Stimulated activated CD4-positive, alpha-beta T cell treated with anti-CD3 and anti-CD28 coated beads, TNF-alpha, amount 100 ng/mL, for 24 hours (primary cell): ENCODE measurements around the gene ALG8.
"Not testable (repeated sequence)": the region's sequence is repeated elsewhere in the genome, so short reads cannot be mapped to it uniquely, and the experiment has no call there.

Experiments
- DNase-seq, 3 experiments: peaks; one replicate each; pipeline ENCODE4 v3.0.0-alpha.2; 2020; ENCODE audit warnings: low read depth in 3 of 3

Gene ALG8

GRCh38 chr11:78100676-78101472 is 38.6 kb downstream of the ALG8 start:
- no peak for DNase-seq

DNA sequence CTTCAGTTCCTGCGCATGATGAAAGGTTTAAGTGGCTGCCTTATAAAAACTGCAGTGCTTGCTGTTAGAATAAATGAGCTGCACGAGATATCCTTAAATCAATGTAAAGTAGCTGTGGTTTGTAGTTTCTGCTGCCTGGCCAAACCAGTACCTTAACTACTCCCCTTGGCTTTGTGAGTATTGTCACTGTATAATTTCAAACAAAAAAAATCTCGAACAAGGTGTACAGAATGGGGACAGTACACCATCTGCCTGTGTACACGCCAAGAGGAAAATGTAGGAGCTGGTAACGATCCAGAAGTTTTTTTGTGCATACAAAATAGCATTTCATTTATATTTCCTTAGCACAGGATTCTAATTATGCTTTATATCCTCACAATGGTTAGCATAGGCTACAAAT is 39.2 kb downstream of the ALG8 start:
- no peak for DNase-seq

DNA sequence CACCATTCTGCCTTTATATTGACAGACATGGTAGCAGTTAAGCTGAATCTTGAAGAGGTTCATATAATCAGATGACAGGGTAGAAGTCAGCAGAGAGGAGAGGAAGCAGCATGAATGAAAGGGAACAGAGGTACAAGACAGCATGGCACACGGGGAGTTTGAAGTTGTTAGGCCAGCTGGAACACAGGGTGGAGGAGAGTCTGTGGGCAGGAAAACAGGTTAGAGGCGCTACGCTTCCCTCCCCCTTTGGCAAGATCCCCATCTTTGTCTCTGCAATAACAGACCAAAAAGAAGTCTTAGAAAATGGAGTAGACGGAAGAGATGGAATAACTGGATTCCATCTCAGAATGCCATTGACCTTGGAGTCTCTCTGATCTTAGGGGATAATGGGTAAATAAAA is 39.8 kb downstream of the ALG8 start:
- no peak for DNase-seq

DNA sequence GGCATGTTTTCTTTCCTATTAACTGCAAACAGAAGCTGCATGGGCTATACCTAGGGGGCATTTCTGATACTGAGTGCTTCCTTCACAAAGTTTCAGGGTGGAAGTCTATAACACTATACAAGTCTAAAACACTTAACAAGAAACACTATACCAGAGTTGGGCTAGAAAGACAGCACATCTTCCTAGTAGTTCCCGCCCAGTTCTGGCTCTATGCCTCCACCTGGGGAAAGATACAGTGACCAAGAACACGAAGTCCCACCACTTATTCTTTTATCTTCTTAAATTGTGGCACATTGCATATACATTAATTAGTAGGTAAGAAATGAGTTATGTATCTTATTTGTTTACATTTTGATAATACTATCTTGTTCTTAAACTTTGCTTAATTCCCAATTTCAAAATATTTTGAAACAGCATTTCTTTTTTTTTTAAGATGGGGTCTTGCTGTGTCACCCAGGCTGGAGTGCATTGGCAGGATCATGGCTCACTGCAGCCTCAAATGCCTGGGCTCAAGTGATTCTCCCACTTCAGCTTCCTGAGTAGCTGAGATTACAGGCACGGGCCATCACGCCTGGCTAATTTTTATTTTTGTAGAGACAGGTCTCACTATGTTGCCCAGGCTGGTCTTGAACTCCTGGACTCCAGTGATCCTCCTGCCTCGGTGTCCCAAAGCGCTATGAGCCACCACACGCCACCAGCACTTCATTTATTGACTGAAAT is 41.6 kb downstream of the ALG8 start:
- DNase-seq = no peak

GRCh38 chr11:78094250-78094649 is 45.2 kb downstream of the ALG8 start:
- no peak for DNase-seq

GRCh38 chr11:78086521-78087074 is 52.8 kb downstream of the ALG8 start:
- not testable (repeated sequence) for DNase-seq

DNA sequence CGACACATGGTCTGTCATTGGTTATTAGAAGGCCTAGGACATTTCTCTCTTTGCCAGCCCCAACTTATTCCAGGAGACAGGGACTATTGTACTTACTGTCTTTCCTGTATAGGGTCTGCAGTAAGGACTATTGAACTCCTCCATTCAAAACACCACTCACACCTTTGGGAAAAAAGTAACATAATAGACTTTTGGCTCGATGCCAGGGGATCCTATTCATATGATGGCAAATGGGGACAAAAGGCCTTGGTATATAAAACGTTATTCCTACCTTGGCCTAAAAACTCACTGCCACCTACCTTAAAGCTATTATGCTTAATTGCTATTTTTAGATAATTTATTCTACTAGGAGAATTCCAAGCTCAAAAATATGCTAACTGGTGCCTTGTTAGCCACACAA is 53.5 kb downstream of the ALG8 start:
- no peak for DNase-seq

GRCh38 chr11:78084506-78084905 is 54.9 kb downstream of the ALG8 start:
- DNase-seq = not testable (repeated sequence)

DNA sequence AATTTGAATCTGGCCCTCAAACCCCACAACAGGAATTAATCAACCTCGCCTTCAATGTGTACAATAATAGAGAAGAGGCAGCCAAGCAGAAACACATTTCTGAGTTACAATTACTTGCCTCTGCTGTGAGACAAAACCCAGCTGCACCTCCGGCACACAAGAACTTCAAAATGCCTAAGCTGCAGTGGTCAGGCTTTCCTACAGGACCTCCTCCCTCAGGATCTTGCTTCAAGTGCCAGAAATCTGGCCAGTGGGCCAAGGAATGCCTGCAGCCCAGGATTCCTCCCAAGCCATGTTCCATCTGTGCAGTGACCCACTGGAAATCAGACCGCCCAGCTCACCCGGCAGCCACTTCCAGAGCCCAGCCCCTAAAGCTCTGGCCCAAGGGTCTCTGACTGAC is 56.4 kb downstream of the ALG8 start:
- DNase-seq = no peak

GRCh38 chr11:78082146-78082545 is 57.3 kb downstream of the ALG8 start:
- no peak for DNase-seq

DNA sequence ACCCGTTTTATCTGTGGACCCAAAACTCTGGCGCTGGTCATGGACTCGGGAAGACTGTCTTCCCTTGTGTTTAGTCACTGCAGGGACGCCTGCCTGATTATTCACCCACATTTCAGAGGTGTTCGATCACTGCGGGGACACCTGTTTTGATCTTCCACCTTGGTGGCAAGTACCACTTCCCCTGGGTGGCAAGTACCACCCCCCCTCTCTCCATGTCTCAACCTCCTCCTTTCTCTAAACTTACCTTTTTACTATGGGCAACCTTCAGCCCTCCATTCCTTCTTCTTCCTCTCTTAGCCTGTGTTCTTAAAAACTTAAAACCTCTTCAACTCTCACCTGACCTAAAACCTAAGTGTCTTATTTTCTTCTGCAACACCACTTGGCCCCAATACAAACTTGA is 57.8 kb downstream of the ALG8 start:
- DNase-seq = no peak

- DNase-seq = no peak
These were observed 58.5 kb downstream of the ALG8 start for GRCh38 chr11:78080818-78081495.

GRCh38 chr11:78080084-78080817 is 59.2 kb downstream of the ALG8 start:
- DNase-seq = no peak

- peak; percentile 39 to 70 (median 51) for DNase-seq
These were observed 60.0 kb downstream of the ALG8 start, which contains the start of gene NDUFC2 for GRCh38 chr11:78079232-78080083. TSS of gene NDUFC2 (minus strand) at chr11:78079862. CDS start at chr11:78079744, 118 bp downstream.

DNA sequence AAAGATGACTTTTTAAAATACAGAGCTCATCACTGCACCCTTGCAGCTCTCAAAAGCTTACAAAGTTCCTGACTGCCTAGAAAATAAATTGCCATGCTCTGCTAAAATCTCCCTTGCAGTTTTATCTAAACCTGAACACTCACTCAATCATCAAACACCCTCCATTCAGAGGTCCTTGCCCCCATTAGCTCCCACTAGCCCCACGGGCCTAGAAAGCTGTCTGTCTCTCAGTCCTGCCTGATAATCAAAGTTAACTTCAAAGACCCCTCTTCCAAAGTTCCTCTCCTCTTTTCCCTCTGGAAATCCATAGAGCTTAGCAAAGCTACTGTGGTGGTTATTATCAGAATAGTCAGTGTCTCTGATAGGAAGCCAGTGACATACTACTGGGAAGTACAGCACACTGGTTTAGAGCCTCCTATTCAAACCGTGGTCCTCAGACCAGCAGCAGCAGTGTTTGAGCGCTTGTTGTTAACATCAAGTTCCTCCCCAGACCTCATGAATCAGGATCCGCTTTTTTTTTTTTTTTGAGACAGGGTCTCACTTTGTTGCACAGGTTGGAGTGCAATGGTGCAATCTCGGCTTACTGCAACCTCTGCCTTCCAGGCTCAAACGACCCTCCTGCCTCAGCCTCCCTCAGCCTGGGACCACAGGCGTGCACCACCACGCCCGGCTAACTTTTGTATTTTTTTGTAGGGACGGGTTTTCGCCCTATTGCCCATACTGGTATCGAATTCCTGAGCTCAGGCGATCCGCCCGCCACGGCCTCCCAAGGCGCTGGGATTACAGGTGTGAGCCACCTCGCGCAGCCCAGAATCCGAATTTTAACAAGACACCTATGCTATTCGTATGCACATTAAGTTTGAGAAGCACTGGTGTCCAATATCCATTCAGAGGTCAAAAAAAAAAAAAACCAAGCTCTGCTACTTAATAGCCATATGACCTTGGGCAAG is 60.9 kb downstream of the ALG8 start:
- no peak for DNase-seq

- not testable (repeated sequence) for DNase-seq
These were observed 61.8 kb downstream of the ALG8 start for GRCh38 chr11:78077592-78077991.

- DNase-seq = no peak
These were observed 62.6 kb downstream of the ALG8 start for GRCh38 chr11:78076733-78077403.

DNA sequence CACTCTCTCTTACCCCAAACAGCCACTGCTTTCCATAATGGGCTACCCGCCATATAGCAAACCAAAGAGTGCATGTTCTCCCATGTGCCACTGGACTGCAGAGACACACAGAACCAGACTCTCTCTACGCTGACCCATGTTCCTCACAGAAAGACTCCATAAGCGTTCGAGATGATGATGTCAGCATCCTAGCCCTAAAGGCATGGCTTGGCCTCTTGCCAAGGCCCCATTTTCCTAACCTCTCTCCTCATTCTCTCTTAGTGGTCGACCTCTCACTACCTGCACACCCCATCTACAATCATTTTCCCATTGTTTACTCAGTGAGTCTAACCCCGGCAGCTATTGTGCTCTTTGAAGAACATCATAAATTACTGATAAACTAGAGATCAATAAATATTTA is 64.7 kb downstream of the ALG8 start:
- no peak for DNase-seq

- DNase-seq = no peak
These were observed 67.0 kb downstream of the ALG8 start for GRCh38 chr11:78072455-78072854.
